Measurements from ENCODE around the gene SNAPIN.
A peak's percentile ranks its signal among the peaks of the same experiment; 100 is the strongest.

Gene SNAPIN

GRCh38 chr1:153652805-153653500 lies 5.5 kb upstream of the SNAPIN start:
- H3K27me3 ChIP-seq (replicated peaks; ENCODE audit: insufficient read depth, low read length) = no peaks in the 10 kb centered on the region
- no peak overlapping the region for H3K4me2 ChIP-seq (ENCODE audit: low read depth, low read length)
- no peaks in the 10 kb centered on the region for H3K9me2 ChIP-seq (replicated peaks; ENCODE audit: insufficient read depth, low read length)
- no peaks in the 10 kb centered on the region for H3K79me2 ChIP-seq (ENCODE audit: low read length)
- no peak overlapping the region for H2AFZ ChIP-seq (ENCODE audit: low read length)
- H4K20me1 ChIP-seq (ENCODE audit: insufficient read depth, low read length) = no peaks in the 10 kb centered on the region
- no peak for DNase-seq
- H3K9me3 ChIP-seq (replicated peaks; ENCODE audit: insufficient read depth, low read length) = no peaks in the 10 kb centered on the region
- TF ChIP-seq EZH2 (optimal IDR thresholded peaks at IDR 0.05; ENCODE audit: low read depth, low read length) (no peak), EZH2phosphoT487 (IDR thresholded peaks at IDR 0.05; ENCODE audit: low read length) (no peak), CTCF (IDR thresholded peaks at IDR 0.05; ENCODE audit: low read length) (no peak)
- H3K4me1 ChIP-seq (ENCODE audit: low read length) = 0 out of 2 replicates have a peak, but pooled peaks cover under 1% of the 10 kb centered on the region
- H3K9ac ChIP-seq (ENCODE audit: low read length) = no peak overlapping the region
- no peak overlapping the region for H3K27ac ChIP-seq (ENCODE audit: low read length)
- no peaks in the 10 kb centered on the region; the same call in 1 of the 2 replicates for H3F3A ChIP-seq (ENCODE audit: insufficient read depth, low read length)
- no peak overlapping the region for H3K4me3 ChIP-seq (ENCODE audit: low read length)
- H3K36me3 ChIP-seq (replicated peaks; ENCODE audit: insufficient read depth, low read length) = no peaks in the 10 kb centered on the region

- 0 out of 2 replicates have a peak, but pooled peaks cover 6% of the 10 kb centered on the region for H3K4me1 ChIP-seq (ENCODE audit: low read length)
- TF ChIP-seq EZH2phosphoT487 (IDR thresholded peaks at IDR 0.05; ENCODE audit: low read length) (no peak), CTCF (IDR thresholded peaks at IDR 0.05; ENCODE audit: low read length) (no peak), EZH2 (optimal IDR thresholded peaks at IDR 0.05; ENCODE audit: low read depth, low read length) (no peak)
- H3K27ac ChIP-seq (ENCODE audit: low read length) = no peak overlapping the region
- no peak overlapping the region for H3K4me3 ChIP-seq (ENCODE audit: low read length)
- no peak overlapping the region for H2AFZ ChIP-seq (ENCODE audit: low read length)
- no peaks in the 10 kb centered on the region for H3K9me3 ChIP-seq (replicated peaks; ENCODE audit: insufficient read depth, low read length)
- no peak overlapping the region for H3K9ac ChIP-seq (ENCODE audit: low read length)
- no peak overlapping the region for H3K4me2 ChIP-seq (ENCODE audit: low read depth, low read length)
- no peaks in the 10 kb centered on the region for H3K9me2 ChIP-seq (replicated peaks; ENCODE audit: insufficient read depth, low read length)
- H3K27me3 ChIP-seq (replicated peaks; ENCODE audit: insufficient read depth, low read length) = no peaks in the 10 kb centered on the region
- no peaks in the 10 kb centered on the region; the same call in 1 of the 2 replicates for H3F3A ChIP-seq (ENCODE audit: insufficient read depth, low read length)
- peaks cover 14% of the 10 kb centered on the region for H3K79me2 ChIP-seq (ENCODE audit: low read length)
- H4K20me1 ChIP-seq (ENCODE audit: insufficient read depth, low read length) = no peaks in the 10 kb centered on the region
- no peaks in the 10 kb centered on the region for H3K36me3 ChIP-seq (replicated peaks; ENCODE audit: insufficient read depth, low read length)
- DNase-seq = no peak
These were observed 3.2 kb upstream of the SNAPIN start for GRCh38 chr1:153655333-153655732.

GRCh38 chr1:153659175-153659534 lies 652 bp downstream of the SNAPIN start:
- Histone ChIP-seq H3K9ac (ENCODE audit: low read length) (peak overlapping the region; percentile 79), H3K4me2 (ENCODE audit: low read depth, low read length) (peak overlapping the region; percentile 83), H3K4me1 (ENCODE audit: low read length) (0 out of 2 replicates have a peak, but pooled peaks cover 6% of the 10 kb centered on the region), H3K4me3 (ENCODE audit: low read length) (peak overlapping the region; percentile 82), H3K79me2 (ENCODE audit: low read length) (peaks cover 21% of the 10 kb centered on the region), H2AFZ (ENCODE audit: low read length) (peak overlapping the region; percentile 85), H4K20me1 (ENCODE audit: insufficient read depth, low read length) (no peaks in the 10 kb centered on the region), H3K9me2 (replicated peaks; ENCODE audit: insufficient read depth, low read length) (no peaks in the 10 kb centered on the region), H3K27me3 (replicated peaks; ENCODE audit: insufficient read depth, low read length) (no peaks in the 10 kb centered on the region), H3K9me3 (replicated peaks; ENCODE audit: insufficient read depth, low read length) (no peaks in the 10 kb centered on the region), H3F3A (ENCODE audit: insufficient read depth, low read length) (peaks cover 28% of the 10 kb centered on the region), H3K27ac (ENCODE audit: low read length) (peak overlapping the region; percentile 62; the same call in 1 of the 2 replicates), H3K36me3 (replicated peaks; ENCODE audit: insufficient read depth, low read length) (peaks cover 17% of the 10 kb centered on the region)
- no peak for DNase-seq
- TF ChIP-seq EZH2 (optimal IDR thresholded peaks at IDR 0.05; ENCODE audit: low read depth, low read length) = no peak
- no peak for TF ChIP-seq CTCF (IDR thresholded peaks at IDR 0.05; ENCODE audit: low read length)

Measured in MM.1S (cell line).